ENCODE results near the gene TUBGCP6.
"Not testable (repeated sequence)": the region's sequence is repeated elsewhere in the genome, so short reads cannot be mapped to it uniquely, and the experiment has no call there.

Gene TUBGCP6

DNA sequence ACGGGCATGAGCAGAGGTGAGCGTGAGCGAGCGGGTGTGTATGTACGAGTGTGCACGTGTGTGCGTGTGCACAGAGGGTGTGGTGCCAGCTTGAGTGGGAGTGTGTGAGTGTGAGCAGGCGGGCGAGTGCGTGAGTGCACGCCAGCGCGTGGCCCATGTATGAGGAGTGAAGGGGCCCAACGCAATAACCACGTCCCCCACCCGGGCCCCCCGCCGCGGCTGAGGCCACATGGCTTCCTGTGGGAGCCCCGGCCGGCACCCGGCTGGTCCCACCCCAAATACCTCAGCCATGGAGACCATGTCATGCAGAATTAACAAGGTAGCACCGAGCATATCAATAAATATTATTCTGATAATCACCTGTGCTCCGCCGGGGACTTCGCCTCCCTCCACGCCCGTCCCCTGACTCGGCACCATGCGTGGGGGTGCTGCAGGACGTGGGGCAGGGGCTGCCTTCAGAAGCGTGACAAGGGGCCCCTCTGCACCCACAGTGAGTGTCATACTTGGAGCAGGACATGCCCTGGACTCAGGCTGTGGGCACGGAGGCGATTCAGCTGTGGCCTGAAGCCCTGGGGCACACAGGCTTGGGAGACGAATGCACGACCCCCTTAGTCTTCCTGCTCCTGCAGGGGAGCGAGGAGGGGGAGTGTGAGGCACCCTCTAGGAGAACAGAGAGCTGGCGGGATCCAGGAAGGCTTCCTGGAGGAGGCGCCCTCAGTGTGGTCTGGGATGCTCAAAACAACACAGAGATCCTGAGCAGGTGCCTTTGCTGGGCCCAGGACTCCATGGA lies 64.7 kb downstream of the TUBGCP6 start:
- no peak for DNase-seq (ENCODE audit: low spot score)

DNA sequence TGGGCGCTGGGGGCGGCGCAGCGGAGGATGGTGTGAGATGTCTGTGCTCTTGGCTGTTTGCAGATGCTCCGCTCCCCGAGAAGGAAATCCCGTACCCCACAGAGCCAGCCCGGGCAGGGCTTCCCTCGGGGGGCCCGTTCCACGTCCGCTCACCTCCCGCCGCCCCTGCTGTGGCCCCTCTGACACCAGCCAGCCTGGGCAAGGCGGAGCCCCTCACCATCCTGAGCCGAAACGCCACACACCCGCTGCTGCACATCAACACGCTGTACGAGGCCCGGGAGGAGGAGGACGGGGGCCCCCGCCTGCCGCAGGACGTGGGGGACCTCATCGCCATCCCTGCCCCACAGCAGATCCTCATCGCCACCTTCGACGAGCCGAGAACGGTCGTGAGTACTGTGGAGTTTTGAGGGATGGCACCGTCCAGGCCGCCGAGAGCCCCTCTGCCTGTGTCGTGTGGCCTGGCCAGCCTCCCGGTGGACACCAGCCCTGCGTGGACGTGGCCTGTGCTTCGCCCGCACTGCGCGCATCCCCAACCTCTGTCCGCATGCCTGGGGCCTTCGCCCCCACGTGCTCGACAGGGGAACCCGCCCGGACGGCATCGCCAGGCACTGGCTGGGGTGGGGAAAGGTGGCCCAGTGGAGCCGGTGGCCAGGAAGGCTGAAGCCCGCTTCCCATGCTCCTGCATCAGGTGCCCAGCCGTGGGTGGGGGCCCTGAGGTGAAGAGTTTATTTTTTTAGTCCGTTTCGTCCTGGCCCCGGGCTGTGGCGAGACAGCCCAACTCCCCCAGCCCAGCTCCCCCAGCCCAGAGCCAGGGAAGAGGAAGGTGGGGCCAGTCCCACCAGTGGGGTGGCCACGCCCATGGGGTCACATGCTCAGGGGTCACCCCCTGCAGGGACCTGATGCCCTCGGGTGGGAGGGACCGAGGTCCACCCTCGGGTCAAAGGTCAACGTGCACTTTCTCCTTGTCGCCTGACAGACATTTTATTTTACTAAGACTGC lies 65.7 kb downstream of the TUBGCP6 start:
- no peak for DNase-seq (ENCODE audit: low spot score)

DNA sequence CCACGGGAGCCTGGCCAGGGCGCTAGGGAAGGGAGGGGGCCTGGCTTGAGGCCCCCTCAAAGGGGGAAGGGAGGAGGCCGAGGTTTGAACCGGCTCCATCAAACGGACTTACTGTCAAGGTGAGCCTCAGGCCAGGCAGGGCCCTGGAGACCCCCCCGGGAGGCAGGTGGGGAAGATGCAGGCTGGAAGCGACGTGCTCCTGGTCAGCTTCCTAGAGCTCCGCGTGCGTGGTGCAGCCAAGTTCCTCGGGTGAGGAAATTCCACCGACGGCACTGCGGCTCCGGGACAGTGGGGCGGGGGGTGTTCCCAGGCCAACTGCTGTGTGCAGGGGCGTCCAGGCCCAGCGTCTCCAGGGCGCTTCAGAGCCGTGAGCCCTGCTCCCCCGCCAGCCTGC lies 66.4 kb downstream of the TUBGCP6 start:
- DNase-seq (ENCODE audit: low spot score), result no peak

DNA sequence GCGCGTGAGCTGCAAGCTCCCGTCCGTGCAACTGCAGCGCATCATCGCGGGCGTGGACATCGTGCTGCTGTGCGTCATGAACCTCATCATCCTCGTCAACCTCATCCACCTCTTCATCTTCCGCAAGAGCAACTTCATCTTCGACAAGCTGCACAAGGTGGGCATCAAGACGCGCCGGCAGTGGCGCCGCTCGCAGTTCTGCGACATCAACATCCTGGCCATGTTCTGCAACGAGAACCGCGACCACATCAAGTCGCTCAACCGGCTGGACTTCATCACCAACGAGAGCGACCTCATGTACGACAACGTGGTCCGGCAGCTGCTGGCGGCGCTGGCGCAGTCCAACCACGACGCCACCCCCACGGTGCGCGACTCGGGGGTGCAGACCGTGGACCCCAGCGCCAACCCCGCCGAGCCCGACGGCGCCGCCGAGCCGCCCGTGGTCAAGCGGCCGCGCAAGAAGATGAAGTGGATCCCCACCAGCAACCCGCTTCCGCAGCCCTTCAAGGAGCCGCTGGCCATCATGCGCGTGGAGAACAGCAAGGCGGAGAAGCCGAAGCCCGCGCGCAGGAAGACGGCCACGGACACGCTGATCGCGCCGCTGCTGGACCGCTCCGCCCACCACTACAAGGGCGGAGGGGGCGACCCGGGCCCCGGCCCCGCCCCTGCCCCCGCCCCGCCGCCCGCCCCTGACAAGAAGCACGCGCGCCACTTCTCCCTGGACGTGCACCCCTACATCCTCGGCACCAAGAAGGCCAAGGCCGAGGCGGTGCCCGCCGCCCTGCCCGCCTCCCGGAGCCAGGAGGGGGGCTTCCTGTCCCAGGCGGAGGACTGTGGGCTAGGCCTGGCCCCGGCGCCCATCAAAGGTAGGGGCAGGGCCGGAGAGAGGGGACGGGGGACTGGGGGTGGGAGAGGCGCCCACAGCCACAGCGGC lies 67.0 kb downstream of the TUBGCP6 start:
- no peak for DNase-seq (ENCODE audit: low spot score)

DNA sequence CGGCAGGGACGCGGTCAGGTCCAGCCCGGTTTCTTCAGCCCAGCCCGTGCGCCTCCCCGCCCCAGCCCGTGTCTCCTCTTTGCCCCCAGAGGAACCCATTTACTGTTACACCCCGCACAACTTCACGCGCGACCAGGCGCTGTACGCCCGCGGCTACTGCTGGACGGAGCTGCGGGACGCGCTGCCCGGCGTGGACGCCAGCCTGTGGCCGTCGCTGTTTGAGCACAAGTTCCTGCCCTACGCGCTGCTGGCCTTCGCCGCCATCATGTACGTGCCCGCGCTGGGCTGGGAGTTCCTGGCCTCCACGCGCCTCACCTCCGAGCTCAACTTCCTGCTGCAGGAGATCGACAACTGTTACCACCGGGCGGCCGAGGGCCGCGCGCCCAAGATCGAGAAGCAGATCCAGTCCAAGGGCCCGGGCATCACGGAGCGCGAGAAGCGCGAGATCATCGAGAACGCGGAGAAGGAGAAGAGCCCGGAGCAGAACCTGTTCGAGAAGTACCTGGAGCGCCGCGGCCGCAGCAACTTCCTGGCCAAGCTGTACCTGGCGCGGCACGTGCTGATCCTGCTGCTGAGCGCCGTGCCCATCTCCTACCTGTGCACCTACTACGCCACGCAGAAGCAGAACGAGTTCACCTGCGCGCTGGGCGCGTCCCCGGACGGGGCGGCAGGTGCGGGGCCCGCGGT lies 67.8 kb downstream of the TUBGCP6 start:
- no peak for DNase-seq (ENCODE audit: low spot score)

DNA sequence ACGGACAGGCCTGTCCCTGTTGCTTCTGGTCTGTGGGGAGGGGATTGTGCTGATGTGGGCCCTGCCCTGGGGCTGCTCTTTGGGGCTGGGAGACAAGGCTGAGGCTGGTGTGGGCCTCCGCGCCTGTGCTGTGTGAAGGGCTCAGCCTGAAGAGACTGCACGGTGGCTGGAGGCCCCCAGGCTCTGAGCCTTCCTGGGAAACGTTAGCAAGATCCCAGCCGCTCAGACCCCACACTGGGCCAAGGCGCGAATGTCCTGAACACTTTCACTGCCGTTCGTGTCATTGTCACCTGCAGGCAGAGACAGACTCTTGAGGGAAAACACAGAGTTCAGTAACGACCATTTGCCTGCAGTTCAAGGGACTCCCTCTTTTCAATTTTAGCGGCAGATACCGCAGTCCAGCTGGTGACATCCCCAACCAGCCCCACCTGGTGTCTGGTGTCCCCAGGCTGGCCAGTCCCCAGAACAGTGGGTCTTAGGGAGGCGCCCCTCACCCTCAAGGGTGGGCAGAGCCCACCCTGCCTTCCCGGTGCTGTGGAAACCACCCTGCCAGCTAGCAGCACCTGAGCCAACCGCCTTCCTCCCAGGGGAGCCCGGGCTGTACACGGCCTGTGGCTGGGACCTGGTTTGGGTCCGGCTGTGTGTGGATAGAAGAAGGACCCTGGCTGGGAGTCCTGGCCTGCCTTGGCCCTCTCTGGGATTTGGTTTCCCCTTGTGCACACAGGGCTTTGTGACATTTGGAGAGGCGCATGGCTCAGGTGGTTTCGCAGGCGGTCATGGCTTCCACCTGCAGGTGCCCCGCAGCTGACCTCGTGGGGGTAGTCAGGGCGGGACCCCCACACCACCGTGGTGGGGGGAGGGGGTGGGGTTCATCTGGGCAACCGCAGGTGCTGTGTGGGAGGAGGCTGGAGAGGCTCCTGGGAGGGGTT lies 68.6 kb downstream of the TUBGCP6 start:
- no peak for DNase-seq (ENCODE audit: low spot score)

DNA sequence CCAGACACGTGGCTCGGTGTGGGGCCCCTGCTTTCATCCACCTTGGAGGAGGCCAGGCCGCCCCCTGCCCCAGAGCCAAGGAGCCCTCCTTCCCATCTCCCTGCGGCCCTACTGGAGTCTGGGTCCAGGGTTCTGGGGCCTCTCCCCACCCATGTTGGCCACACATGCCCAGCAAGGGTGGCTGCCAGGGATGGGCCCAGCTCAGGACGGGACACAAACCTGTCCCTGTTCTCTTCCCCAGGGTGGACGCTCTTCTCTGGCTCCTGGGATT lies 69.7 kb downstream of the TUBGCP6 start:
- no peak for DNase-seq (ENCODE audit: low spot score)

DNA sequence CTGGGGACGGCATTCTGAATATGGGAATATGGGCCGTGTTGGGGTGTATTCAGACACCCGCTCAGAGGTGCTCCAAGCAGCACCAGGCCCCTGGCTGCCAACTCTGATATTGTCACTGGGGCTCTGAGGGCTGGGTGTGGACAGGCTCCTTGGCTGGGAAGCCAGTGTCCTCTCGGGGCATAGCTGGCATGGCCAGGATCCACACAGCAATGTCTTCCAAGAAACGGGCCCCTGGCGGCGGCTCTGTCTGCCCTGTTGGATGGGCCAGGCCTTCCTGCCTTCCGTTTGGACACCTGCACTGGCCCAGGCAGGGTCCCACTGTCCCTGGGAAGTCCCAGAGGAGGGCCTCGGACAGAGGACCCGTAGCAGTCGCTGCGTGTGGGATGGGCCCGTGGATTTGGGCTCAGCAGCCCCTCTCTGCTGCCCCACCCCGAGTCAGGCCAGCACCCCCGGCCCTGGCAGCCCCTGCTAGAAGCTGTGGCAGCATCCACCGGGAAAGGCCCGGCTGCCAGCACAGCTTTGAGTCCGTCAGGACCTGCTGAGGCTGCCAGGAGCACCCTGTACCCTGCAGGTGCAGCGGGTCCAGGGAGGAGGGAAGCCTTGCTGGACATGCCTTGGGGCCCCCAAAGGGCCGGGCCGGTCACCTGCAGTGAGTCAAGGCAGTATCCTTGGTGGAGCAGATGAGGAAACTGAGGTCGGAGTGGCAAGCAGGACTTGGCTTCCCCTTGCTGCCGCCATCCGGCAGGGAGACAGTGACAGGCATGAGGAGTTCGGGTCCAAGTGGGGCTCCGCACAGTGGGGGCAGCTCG lies 70.2 kb downstream of the TUBGCP6 start:
- DNase-seq (ENCODE audit: low spot score), result no peak

DNA sequence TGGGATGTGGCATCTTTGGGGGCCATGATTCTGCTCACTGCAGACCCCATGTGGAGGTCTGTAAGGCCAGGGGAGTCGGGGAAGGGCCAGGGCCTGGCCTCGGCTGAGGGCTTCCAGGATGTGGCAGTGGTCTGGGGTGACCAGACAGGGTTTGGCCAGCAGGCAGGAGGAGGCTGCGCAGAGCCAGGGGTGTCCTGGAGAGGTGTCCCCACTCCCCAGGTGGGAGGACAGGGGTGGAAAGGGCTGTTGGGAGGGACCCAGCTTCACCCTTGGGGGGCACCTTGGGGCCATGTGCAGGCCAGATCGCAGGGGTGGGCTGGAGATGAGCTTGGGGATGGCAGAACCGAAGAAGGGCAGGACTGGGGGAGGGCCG lies 70.9 kb downstream of the TUBGCP6 start:
- DNase-seq (ENCODE audit: low spot score), result no peak

DNA sequence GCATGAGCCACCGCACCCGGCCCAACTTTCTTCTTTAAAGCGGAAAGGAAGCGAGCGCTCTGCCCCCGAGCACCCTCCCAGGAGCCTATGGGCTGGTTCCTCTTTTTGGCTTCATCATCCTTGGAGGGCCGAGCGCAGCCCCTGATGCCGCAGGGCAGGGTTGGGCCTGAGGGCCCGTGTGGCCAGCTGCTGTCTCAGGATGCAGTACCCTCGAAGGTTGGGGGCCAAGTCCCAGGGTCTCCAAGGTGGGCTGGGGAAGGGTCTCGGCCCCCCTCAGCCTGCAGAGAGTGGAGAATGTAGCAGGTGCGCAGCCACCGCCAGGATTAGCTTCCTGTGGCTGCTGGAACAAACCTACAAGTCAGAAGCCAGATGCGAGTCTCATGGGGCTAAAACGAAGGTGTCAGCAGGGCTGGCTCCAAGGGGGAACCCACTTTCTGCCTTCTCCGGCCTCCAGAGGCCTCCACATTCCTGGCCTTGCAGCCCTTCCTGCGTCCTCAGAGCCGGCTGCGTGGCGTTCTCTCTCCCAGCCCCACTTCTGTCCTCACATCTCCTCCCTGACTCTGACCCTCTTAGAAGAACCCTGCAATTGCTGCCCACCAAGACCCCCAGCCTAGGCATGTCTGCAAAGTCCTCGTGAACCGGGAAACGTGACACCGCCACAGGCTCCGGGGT lies 71.4 kb downstream of the TUBGCP6 start:
- no peak for DNase-seq (ENCODE audit: low spot score)

DNA sequence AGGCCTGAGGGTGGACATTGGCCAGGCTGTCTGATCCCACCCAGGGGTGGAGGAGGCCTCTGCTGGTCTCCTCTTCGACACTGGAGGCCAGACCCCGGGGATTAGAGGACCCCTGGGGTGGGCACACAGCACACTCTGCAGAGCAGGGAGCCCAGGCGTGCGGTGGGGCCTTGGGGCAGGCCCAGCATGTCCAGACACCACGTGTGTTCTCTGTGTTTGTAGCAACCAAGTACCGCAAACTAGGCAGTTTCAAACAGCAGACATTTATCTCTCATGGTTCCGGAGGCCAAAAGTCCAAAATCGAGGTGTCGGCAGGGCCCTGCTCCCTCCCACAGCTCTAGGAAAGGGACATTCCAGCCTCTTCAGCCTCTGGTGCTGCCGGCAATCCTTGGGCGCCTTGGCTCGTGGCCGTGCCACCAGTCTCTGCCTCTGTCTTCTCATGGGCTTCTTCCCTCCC lies 72.8 kb downstream of the TUBGCP6 start:
- DNase-seq (ENCODE audit: low spot score), result no peak

DNA sequence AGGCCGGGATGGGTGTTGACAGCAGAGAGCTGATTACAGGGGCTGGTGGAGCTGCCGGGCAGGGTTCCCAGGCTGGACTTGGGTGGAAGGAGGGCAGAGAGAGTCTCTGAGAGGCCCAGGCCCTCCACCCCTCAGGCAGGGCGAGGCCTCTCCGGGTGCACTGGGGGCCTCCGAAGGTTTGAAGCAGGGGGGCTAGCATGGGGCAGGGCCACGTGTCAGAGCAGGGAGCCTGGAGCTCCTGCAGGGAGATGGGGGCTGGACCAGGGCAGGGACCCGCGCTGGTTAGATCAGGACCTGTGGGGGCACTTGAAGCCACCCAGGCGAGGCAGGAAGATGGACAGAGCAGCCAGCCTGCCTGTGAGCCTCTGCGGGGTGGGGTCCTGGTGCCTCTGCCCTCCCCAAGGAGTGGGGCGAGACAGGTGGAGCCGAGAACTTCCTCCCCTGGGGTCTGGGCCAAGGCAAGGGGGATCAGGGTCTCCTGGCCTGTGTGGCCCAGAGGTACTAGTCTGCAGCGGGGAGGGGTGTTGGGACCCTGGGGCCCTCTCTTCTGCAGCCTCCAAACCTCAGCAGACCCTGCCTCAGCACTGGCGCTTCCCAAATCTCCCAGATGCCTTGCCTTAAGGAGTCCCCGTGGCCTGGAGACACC lies 73.4 kb downstream of the TUBGCP6 start:
- no peak for DNase-seq (ENCODE audit: low spot score)

DNA sequence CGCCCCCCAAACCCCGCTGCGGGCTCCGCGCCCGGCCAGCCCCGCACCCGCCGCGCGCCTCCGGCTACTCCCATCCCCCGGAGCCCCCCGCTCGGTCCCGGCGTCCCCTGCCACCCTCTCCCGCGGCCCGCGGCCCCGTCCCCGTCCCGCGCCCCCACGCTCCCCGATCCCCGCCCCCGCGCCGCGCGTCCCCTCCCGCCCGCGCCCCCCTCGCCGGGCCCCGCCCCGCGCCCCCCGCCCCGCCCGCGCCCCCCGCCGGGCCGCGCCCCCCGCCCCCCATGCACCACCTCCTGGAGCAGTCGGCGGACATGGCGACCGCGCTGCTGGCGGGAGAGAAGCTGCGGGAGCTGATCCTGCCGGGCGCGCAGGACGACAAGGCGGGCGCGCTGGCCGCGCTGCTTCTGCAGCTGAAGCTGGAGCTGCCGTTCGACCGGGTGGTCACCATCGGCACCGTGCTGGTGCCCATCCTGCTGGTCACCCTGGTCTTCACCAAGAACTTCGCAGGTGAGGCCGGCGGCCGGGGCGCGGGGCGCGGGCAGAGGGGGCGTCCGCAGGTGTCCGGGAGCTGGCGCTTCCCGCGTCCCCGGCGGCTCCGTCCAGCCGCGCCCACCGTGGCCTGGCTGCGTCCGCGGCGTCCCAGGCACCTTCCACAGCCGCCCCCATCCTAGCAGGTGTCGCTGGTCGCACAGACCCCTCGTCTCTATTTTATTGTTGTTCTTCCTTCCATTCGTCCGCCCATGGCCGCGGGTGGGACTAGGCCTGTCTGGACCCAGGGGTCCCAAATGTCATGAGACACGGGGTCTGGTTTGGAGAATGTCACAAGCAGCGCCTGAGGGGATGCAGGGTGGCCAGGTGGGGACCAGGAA lies 74.1 kb downstream of the TUBGCP6 start, which contains the start of gene PANX2:
TSS of gene PANX2 (plus strand) at position 279 of the 866 bp plus-strand sequence. CDS start at position 279, 0 bp downstream.
- DNase-seq (ENCODE audit: low spot score), result no peak

DNA sequence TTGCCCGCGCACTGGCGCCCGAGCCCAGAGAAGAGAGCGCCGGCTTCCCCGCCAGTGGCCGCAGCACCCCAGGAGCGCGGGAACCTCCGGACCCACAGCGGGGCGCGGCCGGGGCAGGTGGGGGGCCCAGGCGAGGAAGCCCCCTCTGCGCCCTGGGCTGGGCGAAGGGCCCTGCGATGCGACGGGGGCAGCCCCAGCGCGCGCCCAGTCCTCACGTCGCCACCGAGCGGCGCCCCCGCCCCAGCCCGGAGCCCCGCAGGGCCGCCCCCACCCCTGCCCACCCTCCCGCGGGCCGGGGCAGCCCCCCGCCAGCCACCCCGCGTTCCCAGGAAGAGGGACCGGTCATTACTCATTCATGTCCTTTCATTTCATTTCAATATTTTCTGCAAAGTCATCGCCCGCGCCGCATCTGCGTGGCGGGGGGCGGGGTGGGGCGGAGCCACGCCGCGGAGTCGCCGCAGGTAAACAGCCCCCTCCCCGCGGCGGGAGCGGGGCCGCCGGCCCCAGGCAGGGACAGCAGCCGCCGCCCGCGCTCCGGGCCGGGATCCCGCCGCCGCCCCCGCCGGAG lies 75.0 kb downstream of the TUBGCP6 start:
- DNase-seq (ENCODE audit: low spot score), result no peak

DNA sequence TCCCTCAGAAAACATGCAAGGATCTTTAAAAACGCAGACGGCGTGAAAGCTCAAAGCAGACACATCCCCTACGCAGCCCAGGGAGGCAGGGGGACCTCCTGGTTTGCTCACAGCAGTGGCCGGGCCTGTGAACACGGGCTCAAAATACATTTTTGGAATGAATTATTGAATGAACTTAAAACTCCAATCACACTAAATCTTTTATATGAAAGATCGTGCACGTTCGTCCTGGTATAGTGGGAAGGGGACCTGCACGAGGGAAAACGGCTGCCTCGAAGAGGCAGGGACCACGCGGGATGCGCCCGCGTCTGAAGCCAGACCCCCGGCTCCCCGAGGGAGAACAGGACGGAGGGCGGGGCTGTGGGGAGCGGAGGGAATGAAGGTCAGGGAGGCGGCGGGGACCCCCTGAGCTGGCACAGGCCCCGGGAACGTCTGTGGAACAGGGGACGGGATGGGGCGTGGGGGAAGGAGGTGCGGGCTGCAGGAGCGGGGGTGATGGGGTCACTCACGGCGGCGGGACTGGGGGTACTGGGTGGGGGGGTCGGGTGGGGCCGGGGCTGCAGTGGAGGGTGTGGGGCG lies 75.6 kb downstream of the TUBGCP6 start:
- DNase-seq (ENCODE audit: low spot score), result no peak

DNA sequence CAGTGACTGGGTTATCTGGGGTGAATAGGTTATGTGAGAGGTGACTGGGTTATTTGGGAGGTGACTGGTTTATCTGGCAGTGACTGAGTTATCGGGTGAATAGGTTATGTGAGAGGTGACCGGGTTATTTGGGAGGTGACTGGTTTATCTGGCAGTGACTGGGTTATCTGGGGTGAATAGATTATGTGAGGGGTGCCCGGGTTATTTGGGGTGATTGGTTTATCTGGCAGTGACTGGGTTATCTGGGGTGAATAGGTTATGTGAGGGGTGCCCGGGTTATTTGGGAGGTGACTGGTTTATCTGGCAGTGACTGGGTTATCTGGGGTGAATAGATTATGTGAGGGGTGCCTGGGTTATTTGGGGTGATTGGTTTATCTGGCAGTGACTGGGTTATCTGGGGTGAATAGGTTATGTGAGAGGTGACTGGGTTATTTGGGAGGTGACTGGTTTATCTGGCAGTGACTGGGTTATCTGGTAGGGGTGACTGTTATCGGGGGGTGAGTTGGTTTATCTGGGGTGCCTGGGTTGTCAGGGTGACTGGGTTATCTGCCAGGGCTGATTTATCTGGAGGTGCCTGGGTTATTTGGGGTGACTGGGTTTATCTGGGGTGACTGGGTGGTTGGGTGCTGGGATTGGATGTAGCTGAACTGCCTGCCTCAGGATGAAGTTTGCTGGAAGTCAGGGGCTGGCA lies 76.2 kb downstream of the TUBGCP6 start:
- DNase-seq (ENCODE audit: low spot score), result not testable (repeated sequence)
